C4-2B (cell line): Measurements from ENCODE around the gene PLXNA4.
A peak's percentile ranks its signal among the peaks of the same experiment; 100 is the strongest.

ENCODE experiments used
- H3K27ac ChIP-seq: fragments of 450-650 bp; 2 replicates; pipeline ENCODE4 v1.5.1; 2017
- CTCF ChIP-seq: fragments of 450-650 bp; conservative IDR thresholded peaks from 2 replicates; pipeline ENCODE4 v1.5.1; 2017; ENCODE audit warnings: mild to moderate bottlenecking
- ZFX ChIP-seq: fragments of 450-650 bp; IDR thresholded peaks from 2 replicates; pipeline ENCODE4 v1.6.1; 2017

PLXNA4 gene

DNA sequence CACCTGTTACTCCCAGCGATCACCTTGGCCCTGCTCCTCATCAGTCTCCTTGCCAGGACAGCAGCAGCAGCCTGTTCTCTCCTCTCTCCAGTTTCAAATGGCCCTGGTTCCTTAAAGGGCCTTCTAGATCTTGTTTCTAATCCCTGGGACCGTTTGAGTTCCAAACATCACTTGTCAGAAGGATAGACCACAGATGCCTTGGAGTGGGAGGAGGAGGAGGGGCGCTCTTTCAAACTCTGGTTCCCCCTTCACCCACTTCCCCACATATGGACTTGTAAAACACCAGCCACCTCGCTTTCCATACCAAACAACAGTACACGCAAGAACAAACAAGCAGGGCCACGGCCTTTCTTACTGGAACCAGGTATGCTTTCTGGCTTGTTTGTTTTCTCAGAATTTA is 104.8 kb downstream of the PLXNA4 start:
- H3K27ac ChIP-seq, result peak overlapping the region; percentile 55
- TF ChIP-seq CTCF (no peak), ZFX (no peak)

DNA sequence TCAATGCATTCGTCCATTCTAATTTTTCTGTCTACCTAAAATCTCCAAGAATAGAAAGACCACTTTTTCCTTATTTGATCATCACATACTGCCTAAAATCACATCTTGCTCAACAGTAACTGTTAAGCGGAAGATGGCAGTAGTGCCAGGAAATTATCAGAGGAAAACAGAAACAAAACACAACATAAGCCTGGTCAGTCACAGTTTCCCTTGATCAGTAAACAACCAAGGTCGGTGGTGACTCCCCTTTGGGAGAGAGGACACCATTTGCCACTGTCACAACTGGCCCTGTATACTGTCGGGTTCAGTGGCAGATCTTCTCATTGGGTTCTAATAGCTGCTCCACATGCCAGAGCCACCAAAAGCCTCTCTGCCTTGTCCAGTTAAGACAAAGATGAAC is 106.6 kb downstream of the PLXNA4 start:
- TF ChIP-seq CTCF, result no peak
- TF ChIP-seq ZFX, result no peak

GRCh38 chr7:132469264-132469663 is 107.0 kb downstream of the PLXNA4 start:
- TF ChIP-seq ZFX, result no peak
- no peak for TF ChIP-seq CTCF

More for the DNA sequence above, 106.6 kb downstream of the PLXNA4 start:
- H3K27ac ChIP-seq, result no peak overlapping the region

DNA sequence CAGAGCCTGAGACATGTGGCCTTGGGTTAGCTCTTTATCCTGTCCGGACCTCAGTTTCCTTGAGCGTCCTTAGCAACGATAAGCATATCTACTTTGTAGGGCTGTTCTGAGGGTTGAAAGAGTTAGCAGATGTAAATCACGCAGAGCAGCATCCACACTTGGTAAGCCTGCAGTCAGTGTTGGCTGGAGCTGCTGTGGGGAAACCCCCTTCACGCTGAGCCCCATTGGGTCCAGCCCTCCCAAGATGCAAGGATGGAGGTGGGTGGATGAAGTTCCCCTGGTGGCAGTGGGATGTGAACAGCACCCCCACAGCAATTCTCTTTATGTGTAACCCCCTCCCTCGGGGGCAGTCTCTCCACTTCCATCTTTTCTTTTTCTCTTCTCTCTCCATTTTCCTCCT is 109.9 kb downstream of the PLXNA4 start:
- H3K27ac ChIP-seq, result no peak overlapping the region
- TF ChIP-seq CTCF (no peak), ZFX (no peak)

More at GRCh38 chr7:132469264-132469663, 107.0 kb downstream of the PLXNA4 start:
- no peak overlapping the region for H3K27ac ChIP-seq

- no peak overlapping the region for H3K27ac ChIP-seq
- TF ChIP-seq ZFX (no peak), CTCF (no peak)
These were observed 110.8 kb downstream of the PLXNA4 start for GRCh38 chr7:132465516-132465915.

DNA sequence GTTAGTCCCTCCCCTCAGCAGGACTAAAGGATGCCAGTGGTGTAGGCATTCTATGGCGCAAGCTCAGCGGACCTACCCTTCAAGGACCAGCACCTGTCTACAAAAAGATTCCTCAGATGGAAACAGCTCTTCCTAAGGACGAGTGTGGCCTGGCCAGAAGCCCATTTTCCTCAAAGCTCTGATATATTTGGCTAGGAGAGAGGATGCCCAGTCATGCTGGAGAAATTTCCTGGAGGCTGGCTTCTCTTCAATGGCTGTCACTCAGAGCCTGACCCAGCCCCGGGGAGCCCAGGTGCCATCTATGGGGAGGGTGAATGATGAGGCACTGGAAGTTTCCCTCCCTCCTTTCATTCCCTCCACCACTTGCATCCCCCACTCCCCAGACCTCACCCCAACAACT is 111.5 kb downstream of the PLXNA4 start:
- no peak overlapping the region for H3K27ac ChIP-seq
- TF ChIP-seq ZFX, result no peak
- TF ChIP-seq CTCF, result no peak

DNA sequence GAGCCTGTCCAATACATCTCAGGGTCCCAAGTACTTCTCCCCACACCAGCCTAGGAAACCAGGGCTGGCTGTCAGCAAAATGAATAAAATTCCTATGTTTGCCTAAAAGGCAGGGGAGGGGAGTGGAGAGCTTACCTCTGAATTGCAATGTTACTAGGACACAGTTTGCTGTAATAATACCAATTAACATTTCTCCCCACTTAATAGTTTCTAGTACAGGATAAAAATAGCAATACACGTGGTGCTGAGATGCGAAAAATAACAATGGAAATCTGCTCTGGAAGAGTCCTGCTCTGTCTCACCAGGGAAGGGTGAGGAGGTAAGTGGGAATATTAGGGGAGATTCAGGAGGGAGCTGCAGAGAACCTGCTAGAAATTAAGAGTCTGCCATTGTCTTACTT is 112.3 kb downstream of the PLXNA4 start:
- TF ChIP-seq CTCF (no peak), ZFX (no peak)
- H3K27ac ChIP-seq, result no peak overlapping the region
